C4-2B (cell line): ENCODE measurements around the gene ARHGAP5.

Source experiments
- CTCF ChIP-seq: fragments of 450-650 bp; conservative IDR thresholded peaks from 2 replicates; pipeline ENCODE4 v1.5.1; 2017; ENCODE audit warnings: mild to moderate bottlenecking
- ZFX ChIP-seq: fragments of 450-650 bp; IDR thresholded peaks from 2 replicates; pipeline ENCODE4 v1.6.1; 2017

GRCh38 chr14:32049361-32050088 is 27.6 kb upstream of the ARHGAP5 start:
- no peak for TF ChIP-seq CTCF
- no peak for TF ChIP-seq ZFX
